HG03097 (cell line): Measurements from ENCODE around the gene RFPL3.
"Not testable (repeated sequence)": the region's sequence is repeated elsewhere in the genome, so short reads cannot be mapped to it uniquely, and the experiment has no call there.

ENCODE experiments used
- ATAC-seq: cut with Tn5 transposase; IDR thresholded peaks from one replicate; pipeline ENCODE4 v1.9.1; 2021; ENCODE audit not compliant: unreplicated experiment, low FRiP score

The RFPL3 gene

DNA sequence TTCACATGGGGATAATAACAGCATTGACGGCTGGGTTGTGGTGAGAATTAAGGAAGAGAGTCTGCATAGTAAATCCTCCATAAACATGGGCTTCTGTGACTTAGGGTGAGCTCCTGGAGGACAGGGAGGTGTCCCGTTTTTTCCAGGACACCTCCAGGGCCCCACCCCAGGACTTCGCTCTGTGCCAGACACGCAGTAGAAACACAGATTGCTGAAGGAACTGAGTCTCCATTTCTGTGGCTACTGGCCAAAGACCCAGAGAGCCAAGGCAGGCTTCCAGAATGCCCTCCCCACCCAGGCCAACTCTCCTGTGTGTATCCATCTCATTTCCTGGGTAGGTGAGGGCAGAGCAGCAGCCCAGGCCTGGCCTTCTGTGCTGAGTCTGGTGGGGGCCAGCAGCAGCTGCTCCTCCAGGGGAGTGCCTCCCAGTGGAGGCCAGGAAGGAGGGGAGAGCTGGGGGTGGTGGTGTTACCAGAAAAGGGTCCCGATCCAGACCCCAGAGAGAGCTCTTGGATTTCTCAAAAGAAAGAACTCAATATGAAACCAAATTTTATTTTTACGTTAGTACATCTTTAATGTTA lies 9.5 kb upstream of the RFPL3 start:
- ATAC-seq, result no peak

DNA sequence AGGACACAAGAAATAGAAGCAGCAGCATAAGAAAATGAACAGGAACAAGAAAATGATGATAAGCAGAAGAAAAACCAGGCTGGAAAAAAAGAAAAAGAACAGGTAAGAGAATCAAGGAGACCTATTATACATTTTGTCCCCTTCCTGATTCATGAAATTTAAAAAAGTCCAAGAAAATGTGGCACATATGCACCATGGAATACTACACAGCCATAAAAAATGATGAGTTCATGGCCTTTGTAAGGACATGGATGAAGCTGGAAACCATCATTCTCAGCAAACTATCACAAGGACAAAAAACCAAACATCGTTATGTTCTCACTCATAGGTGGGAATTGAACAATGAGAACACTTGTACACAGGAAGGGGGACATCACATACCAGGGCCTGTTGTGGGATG lies 5.8 kb upstream of the RFPL3 start:
- ATAC-seq, result not testable (repeated sequence)

- no peak for ATAC-seq
These were observed 5.0 kb upstream of the RFPL3 start for GRCh38 chr22:32352681-32353080.

- ATAC-seq, result no peak
These were observed 4.4 kb upstream of the RFPL3 start for GRCh38 chr22:32353292-32353691.

- no peak for ATAC-seq
These were observed 3.8 kb upstream of the RFPL3 start for GRCh38 chr22:32353840-32354239.

- no peak for ATAC-seq
These were observed 3.0 kb upstream of the RFPL3 start for GRCh38 chr22:32354360-32355351.

- ATAC-seq, result no peak
These were observed 1.9 kb upstream of the RFPL3 start for GRCh38 chr22:32355760-32356159.

DNA sequence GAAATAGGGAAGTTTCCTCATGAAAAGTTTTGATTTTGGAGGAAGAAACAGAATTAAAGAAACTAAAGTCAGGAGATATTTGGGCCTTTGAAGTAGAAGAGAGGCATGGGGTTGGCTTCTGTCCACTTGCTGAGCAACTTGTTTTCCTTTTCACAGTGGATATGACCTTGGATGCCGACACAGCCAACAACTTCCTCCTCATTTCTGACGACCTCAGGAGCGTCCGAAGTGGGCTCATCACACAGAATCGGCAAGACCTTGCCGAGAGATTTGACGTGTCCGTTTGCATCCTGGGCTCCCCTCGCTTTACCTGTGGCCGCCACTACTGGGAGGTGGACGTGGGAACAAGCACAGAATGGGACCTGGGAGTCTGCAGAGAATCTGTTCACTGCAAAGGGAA lies 2.4 kb downstream of the RFPL3 start:
- ATAC-seq, result not testable (repeated sequence)

- ATAC-seq, result no peak
These were observed 3.6 kb downstream of the RFPL3 start for GRCh38 chr22:32361257-32361656.

GRCh38 chr22:32364210-32364609 lies 6.5 kb downstream of the RFPL3 start:
- ATAC-seq, result no peak

DNA sequence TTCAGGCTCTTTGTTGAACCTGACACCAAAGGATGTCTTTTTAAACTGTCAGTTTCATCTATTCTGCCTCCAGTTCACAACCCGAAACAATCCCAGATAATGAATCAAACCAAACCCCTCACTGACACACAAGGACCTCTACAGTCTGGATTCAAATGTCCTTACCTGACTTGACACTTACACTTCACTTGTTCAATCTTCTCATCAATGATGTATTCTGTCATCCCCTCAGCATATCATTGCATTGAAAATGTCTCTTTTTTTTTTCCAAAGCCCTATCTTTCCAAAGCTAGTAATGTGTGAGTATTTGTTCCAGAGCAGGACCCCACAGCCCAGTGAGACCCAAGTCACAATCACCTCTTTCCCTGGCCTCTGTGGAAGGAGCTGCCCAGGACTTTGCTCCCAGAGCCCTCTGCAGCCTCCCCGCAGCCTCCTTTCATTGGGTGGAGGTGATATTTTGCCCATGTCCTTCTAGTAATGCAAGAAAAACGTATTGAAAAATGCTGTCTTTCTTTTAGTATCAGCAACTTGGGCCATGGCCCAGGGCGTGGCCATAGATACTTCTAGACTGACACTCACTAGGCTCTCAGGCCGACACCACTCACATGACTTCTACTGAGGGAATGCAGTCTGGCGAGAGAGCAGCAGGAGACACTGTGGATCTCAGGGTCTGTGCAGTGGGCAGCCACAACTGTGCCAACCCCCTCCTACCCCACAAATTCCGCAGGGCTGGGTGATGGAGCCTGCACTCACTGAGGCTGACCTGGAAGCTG lies 18.2 kb downstream of the RFPL3 start:
- no peak for ATAC-seq

DNA sequence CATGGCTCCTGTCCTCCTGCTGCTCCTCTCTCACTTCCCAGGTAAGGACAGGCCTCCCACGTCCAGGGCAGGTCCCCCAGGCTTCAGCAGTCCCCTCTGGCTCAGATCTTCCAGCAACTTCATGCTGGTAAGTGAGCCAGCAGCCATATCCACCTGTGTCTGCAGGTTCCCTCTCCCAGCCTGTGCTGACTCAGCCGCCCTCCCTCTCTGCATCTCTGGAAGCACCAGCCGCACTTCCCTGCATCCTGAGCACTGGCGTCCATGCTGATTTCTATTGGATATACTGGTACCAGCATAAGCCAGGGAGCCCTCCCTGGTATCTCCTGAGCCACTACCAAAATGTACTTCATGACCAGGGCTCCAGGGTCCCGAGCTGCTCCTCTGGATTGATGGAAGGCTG lies 19.0 kb downstream of the RFPL3 start:
- no peak for ATAC-seq

DNA sequence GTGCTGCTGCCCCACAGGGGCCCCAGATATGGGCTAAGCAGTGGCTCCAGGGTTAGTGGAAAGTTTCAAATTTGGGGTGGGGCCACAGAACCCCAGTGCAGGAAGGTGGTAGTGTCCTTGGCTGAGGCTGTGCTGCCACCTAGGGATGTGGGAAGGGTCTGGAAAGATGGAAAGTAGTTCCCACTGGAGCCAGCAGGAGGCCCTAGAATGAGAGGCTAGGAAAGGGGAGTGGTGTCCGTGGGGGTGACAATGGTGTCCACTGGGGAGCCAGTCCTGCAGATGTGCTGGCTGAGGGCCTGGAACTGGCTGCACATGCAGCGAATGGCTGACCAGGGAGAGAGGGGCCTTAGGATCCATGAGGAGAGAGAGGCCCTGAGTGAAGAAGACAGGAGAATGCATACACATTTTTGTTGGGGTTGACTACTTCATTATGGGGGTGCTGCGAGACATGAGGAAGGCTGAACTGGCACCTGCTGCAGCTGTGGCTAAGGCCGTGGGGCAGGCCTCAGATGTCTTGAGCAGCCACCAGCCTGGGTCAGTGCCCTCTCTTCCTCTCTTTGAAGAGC lies 21.1 kb downstream of the RFPL3 start:
- ATAC-seq, result no peak

DNA sequence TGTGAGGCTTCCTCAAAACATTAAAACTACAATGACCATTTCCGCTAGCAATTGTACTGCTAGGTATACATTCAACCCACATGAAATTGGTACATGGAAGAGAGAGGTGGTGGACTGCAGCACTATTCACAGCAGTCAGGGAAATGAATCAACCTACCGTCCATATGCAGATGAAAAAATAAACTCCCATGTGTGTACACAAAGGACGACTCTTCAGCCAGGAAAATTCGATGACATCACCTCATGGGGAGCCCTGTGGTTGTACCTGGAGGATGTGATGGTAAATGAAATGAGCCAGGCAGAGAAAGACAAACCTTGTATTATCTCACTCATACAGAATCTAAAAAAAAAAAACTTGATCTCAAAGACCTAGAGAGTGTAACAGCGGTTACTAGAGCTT lies 23.3 kb downstream of the RFPL3 start:
- ATAC-seq, result no peak

DNA sequence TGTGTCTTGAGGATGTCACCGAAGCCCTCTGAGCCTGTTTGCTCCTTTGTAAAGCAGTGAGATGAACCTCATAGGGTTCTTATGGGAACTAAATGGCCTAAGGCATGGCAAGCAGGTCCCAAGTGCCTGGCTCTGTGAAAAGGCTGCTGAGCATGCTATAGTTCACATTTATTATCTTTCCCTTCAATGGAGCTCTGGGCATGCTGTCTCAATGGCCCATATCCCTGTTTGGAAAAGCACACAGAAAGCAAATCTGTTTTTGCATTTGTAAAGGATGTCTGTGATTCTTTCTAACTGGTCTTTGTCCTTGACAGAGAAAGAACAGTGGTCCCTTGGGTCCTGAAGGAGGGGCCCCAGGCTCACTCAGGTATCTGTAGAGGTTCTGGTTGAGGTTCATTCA lies 28.0 kb downstream of the RFPL3 start:
- ATAC-seq, result no peak

DNA sequence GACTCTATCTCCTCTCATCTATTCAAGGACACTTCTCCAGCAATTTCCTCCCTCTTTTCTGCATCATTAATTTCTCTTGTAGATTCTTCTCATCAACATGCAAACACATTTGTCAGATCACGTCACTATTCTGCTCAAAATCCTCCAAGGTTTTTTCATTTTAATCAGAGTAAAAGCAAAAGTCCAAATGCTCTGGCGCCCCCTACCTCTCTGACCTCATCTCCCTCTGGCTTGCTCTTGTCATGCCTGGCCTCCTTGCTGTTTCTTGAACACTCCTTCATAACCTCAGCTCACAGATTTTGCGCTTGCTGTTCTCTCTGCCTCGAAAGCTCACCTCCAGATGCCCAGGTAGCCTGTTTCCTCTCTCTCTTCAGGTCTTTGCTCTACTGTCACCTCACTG lies 32.0 kb downstream of the RFPL3 start:
- ATAC-seq, result no peak

DNA sequence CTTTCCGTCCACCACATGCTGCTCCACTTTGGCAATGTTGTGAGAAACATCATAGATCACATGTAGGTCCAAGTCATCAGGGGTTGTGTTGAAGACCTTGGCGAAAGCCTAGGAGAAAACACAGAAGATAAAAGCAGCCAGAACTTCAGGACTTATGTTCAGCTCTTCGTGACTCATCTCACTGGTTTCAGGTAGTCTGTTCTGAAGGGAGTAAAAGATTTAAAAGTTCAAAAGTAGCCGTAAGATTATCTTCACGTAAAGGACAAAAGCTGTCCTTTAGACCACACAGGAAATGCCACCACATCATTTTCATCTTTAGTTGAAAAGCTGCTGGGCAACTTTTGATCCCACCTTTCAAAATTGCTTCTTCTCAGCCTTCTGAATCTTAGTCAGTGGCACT lies 37.4 kb downstream of the RFPL3 start:
- no peak for ATAC-seq

- no peak for ATAC-seq
These were observed 38.6 kb downstream of the RFPL3 start for GRCh38 chr22:32396255-32396654.

GRCh38 chr22:32396746-32397145 lies 39.1 kb downstream of the RFPL3 start:
- ATAC-seq, result no peak

DNA sequence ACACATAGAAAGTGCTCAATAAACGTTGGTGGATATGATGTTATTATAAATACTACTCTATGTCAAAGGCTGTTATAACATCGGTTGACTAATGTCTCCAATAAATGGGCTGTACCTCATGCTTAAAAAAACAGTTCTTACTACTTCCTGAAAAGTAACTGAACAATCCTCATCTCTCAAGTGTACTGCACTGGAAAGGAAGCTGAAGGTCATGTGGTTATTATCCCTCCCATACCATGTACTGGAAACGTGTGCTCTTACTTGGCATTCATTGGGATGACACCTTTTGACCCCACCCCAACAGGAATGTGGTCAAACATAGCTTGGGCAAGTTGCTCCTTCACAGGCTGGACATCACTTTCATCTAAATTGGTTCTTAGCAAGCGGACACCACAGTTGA lies 43.8 kb downstream of the RFPL3 start:
- no peak for ATAC-seq

DNA sequence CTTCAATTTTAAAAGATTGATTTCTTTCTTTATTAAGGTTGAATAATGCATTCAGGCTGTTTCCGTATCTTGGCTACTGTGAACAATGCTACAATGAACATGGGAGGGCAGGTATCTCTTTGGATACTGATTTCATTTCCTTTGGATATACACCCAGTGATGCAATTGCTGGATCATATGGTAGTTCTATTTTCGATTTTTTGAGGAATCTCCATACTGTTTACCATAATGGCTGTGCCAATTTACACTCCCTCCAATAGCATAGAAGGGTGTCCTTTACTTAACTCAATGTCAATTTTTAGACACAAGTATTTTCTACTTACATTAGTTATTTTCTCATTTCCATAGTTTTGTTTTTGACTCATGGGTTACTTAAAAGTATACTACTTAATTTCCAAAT lies 46.4 kb downstream of the RFPL3 start:
- ATAC-seq, result no peak
